ENCODE measurements around the gene SPNS2.

SPNS2 gene

DNA sequence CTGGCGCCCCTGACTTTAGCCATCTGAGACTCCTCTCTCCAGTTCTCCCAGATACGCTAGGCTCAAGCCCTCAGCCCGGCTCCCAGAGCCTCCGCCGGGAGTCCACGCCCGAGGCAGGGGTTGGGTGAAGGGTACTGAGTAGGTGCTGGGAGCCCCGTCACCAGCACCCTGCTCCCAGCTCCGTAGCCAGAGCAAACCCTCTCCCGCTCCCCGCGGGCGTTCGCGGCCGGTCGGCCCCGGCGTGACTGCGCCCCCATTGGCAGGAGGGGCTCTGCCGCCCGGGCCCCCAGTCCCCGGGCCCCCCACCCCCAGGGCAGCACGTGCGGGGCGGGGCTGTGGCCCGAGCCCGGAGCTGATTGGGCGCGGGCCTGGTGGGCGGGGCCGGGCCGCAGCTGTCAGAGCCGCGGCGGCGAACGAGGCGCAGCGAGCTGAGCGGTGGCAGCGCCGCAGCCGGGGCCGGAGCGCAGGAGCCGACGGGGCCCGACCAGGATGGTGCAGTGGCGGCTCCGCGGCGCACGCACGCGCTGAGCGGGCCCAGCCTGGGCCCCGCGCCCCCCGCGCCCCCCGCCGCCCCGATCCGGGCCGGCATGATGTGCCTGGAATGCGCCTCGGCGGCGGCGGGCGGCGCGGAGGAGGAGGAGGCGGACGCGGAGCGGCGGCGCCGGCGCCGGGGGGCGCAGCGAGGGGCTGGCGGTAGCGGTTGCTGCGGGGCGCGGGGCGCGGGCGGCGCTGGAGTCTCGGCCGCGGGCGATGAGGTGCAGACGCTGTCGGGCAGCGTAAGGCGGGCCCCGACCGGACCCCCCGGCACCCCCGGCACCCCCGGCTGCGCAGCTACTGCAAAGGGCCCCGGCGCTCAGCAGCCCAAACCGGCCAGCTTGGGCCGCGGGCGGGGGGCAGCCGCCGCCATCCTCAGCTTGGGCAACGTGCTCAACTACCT is at the start of gene SPNS2:
SPNS2 (plus strand) TSS at position 421 of the 937 bp plus-strand sequence; CDS start at position 588, 167 bp downstream.
- intact Hi-C loops (cut with DNase I): loop anchor here (5.0 kb wide), 1 partner anchor 39 kb away; no protein-coding TSS in a partner anchor
- peak; percentile 60 to 93 (median 86) for DNase-seq

DNA sequence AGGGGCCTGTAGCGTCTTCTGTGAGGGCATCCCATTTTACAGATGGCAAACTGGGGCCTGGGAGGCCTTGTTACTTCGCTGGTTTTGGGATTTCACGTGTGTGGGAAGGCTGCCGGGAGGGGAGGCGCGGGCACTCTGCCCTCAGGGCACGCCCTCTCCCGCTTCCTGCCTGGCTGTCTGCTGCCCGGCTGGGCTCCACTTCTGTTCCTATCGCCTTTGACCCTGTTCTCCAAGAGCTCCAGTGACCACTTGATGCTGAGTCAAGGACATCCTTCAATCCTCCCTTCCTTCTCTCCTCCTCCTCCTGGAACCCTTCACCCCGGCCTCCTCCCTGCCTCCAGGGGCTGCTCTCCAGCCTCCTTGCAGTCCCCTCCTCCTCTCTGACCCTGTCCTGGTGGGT is 48.9 kb upstream of the SPNS2 start:
- no peak for DNase-seq
- intact Hi-C loops (cut with DNase I): no loop called here

DNA sequence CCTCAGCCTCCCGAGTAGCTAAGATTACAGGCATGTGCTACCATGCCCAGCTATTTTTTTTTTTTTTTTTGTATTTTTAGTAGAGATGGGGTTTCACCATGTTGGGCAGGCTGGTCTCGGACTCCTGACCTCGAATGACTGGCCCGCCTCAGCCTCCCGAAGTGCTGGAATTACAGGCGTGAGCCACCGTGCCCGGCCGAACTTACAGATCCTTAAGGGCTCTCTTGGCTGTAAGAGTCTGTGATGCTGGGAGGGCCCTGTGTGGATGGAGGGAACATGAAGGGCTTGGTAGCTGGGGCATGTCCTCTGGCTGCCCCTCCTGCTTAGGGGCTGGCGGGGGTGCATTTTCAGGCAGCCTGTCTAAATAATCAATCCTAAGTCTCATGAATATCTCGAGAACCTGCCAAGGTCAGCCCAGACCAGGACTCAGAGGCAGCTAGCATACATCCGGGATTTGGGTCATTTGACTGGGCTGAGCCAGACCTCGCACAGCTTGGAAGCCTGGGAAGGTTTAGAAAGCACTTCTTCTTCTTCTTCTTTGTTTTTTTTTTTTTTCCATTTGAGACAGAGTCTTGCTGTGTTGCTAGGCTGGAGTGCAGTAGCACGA is 47.9 kb upstream of the SPNS2 start:
- no peak for DNase-seq
- intact Hi-C loops (cut with DNase I): no loop called here

DNA sequence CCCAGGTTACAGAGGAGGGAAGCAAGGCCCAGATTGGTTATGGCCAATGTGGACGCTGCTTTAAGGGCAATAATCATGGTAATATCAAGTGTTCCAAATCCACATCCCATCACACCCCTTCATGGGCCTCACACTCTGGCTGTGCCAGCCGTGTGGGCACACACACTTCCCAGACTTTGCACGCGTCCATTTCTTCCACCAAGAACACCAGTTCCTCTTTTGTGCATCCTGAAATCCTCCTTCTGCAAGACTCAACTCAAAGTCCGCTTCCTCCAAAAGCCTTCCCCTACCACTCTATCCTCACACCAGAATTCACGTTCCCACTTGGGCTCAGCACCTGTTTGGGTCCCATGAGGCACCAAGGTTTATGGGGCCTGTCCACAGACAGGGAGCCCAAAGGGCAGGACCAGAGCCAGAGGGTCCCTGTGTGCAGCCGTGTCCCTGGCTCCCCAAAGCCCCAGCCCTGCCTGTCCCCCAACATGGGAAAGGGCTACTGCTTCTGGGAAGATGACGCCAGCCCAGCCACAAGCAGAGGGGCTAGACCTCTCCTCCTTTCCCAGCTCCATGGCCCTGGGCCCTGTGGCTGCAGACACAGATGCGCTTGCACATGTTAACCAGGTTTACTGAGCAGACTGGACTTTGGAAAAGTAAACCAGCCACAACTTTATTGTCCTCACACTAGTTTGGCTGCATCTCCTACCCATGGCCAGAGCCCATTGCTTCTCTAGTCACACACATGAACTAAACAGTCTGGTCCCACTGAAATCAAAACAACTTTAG is 44.7 kb upstream of the SPNS2 start:
- DNase-seq: no peak
- intact Hi-C loops (cut with DNase I): no loop called here

GRCh38 chr17:4460661-4461060 is 38.0 kb upstream of the SPNS2 start:
- intact Hi-C loops (cut with DNase I): no loop called here
- DNase-seq: no peak

DNA sequence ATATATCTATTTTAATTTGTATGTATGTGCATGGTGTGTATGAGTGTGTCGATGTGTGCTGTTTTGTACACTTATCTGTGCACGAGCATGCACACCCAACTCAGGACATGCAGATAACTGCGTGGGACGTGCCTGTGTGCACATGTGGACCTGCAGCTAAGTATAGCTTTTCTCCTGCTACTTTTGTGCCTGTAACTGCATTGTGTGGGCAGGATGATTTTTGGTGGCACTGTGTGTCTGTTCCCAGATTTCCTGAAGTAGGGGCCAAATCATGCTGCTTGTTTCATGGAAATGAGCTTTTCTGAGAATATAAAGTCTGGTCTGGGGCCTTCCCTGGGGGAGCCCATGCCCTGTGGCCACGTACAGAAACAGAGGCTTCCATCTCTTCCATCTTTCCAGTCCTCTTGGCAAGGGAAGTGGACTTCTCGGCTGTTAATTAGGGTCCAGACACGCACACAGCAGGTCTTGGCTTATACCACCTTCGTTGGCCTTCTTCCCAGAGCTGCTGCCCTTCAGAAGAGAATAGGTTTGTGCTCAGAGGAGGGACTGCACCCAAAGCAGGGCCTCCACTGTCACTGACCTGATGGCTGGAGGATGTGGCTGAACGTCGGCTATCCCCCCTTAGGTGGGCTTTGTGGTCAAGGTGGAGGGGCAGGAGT is 34.7 kb upstream of the SPNS2 start:
- intact Hi-C loops (cut with DNase I): no loop called here
- peak in 37 of 42 donors; percentile 4 to 86 (median 56) for DNase-seq

DNA sequence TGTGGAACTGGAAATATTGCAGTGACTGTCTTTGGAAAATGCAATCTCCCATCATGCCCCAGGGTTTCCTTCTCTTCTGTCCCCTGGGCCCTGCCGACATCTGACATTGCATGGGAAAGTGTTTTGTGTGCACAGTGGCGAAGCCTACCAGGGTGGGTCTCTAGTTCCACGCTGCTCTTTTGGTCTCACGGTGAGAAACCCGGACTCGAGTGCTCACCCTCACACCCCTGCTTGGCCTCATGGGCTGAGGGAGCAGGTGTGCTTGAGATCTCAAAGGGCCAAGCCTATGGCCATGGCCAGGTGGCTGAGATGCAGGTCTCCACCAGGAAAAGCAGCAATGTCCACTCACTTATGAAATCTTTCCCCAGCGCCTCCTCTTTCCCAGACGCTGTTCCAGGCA is 32.9 kb upstream of the SPNS2 start:
- intact Hi-C loops (cut with DNase I): no loop called here
- no peak for DNase-seq

GRCh38 chr17:4467287-4467686 is 31.4 kb upstream of the SPNS2 start:
- intact Hi-C loops (cut with DNase I): no loop called here
- DNase-seq: no peak

DNA sequence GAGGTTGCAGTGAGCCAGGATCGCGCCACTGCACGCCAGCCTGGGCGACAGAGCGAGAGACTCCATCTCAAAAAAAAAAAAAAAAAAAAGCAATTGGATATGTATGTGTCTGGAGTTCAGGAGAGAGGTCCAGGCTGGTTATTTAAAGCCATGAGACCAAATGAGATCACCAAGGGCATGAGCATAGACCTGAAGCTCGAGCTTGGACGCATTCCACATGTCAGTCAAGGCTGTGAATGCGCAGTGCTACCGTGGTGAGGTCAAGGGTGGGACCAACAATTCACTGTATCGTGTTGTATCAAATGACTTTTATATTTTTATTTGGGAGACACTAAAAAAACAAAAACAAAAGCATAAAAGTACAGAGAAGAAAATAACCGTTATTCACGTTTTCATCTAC is 29.1 kb upstream of the SPNS2 start:
- no peak for DNase-seq
- intact Hi-C loops (cut with DNase I): no loop called here

- intact Hi-C loops (cut with DNase I): no loop called here
- DNase-seq: no peak
Measured at GRCh38 chr17:4472286-4472685, 26.4 kb upstream of the SPNS2 start.

DNA sequence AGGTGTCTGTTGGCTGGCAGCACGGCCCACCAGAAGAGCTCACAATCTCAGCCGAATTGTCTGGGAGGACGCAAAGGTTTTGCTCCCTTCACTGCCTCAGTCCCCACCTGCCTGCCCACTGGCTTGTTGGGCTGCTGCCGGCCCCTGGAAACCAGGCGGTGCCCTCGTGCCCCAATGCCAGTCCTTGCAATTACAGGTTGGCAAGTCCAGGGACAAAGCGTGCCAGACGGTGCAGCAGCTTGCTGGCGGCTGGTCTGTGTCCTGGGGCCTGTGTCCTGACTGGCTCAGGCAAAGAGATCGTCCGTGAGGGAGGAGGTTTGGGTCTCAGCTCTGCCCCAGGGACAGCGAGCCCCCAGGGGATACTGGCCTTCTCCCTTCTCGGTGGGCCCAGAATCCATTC is 24.6 kb upstream of the SPNS2 start:
- peak in 10 of 42 donors; percentile 17 to 54 (median 26) for DNase-seq
- intact Hi-C loops (cut with DNase I): no loop called here

GRCh38 chr17:4475001-4475400 is 23.7 kb upstream of the SPNS2 start:
- DNase-seq: no peak
- intact Hi-C loops (cut with DNase I): no loop called here

GRCh38 chr17:4475463-4475862 is 23.2 kb upstream of the SPNS2 start:
- DNase-seq: no peak

DNA sequence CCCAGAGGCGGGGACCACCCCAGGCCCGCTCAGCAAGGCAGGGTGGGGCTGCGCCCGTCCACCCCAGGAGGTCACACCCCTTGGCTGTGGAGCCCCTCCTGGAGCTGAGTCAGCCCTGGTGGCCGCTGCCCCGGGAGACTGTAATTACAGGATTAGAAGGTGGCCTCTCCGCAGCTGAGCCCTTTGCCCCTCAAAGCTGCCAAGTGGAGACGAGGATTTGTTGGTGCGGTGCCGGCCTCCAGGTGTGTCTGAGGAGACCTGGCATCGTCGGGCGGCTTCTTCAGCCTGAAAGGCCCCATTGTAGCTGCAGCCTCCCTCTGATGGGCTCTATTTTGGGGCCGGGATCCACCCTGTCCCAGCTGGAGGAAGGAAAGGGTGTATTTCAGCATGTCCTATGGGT is 22.7 kb upstream of the SPNS2 start:
- DNase-seq: no peak
- intact Hi-C loops (cut with DNase I): no loop called here

More at GRCh38 chr17:4475463-4475862, 23.2 kb upstream of the SPNS2 start:
- intact Hi-C loops (cut with DNase I): no loop called here

DNA sequence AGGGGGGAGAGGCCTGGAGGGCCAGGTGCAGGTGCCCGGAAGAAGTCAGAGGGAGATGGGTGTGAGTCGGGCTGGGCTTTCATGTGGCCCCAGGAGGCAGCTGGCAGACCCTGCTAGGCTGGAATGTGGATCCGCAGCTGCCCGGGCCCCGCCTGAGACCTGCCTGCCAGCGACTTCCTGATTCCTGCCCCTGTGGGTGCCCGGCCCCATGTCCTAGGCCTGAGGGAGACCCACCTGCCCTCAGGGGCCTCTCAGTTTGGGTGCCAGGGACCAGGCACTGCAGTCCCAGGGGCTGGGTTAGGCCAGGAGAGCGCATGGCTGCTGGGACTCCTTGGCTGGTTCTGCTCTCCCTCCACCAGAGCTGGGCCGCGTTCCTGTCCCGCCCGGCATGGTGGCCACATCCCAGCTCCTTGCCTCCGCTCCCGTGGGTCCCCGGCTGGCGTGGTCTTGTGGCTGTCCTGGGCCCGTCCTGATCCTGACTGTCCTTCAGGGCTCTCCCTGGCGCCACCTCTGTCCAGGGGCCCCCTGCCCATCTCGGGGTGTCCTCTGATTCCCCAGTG is 22.1 kb upstream of the SPNS2 start:
- intact Hi-C loops (cut with DNase I): no loop called here
- DNase-seq: no peak

GRCh38 chr17:4477255-4477791 is 21.4 kb upstream of the SPNS2 start:
- intact Hi-C loops (cut with DNase I): no loop called here
- DNase-seq: peak in 8 of 42 donors; percentile 23 to 62 (median 40)

DNA sequence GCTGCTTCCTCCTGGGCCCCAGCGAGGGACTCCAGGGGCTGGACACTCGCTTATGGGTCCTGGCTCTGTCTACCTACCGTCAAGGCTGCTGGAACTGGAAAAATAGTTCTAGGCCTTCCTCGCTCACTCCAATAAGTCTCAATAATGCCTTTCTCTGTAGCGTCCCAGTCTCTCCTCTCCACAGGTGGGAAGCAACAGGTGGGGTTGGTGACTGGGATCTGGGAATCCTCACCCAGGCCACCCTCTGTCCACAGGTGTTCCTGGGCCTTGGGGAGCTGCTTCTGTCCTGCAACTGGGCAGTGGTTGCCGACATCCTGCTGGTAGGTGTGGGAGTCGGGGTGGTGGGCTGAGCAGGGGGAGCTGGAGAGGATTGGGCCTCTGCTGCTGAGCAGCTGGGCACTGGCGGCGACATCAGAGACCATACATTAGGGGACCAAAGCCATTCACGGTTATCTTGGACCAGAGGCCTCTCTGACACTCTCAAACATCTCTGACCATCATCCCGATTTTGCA is 20.3 kb upstream of the SPNS2 start:
- intact Hi-C loops (cut with DNase I): no loop called here
- DNase-seq: no peak

GRCh38 chr17:4479340-4479981 is 19.2 kb upstream of the SPNS2 start:
- intact Hi-C loops (cut with DNase I): no loop called here
- DNase-seq: no peak

Measured in head of caudate nucleus (tissue), 42 donors.